ENCODE data around the gene SEMA6A.

- no peak for TF ChIP-seq CTCF (IDR thresholded peaks at IDR 0.05 in 4 of 5, conservative IDR thresholded peaks at IDR 0.05 in 1 of 5)
- no peak for TF ChIP-seq POLR2A (IDR thresholded peaks at IDR 0.05)
Measured at GRCh38 chr5:116593340-116593739, 18.7 kb upstream of the SEMA6A start.

Measured in gastrocnemius medialis (tissue), 4 donors.